ENCODE measurements around the gene ERCC2.

Gene ERCC2

GRCh38 chr19:45385392-45386221 is 15.2 kb upstream of the ERCC2 start:
- TF ChIP-seq CTCF (IDR thresholded peaks at IDR 0.05; ENCODE audit: low read depth, low read length, missing control alignments), result no peak
- no peak for DNase-seq (ENCODE audit: extremely low read depth, low read depth)

GRCh38 chr19:45382426-45382825 is 12.1 kb upstream of the ERCC2 start:
- no peak overlapping the region for H3K4me3 ChIP-seq (replicated peaks; ENCODE audit: low read depth, low read length)
- DNase-seq (ENCODE audit: extremely low read depth, low read depth), result no peak
- no peak for TF ChIP-seq CTCF (IDR thresholded peaks at IDR 0.05; ENCODE audit: low read depth, low read length, missing control alignments)

More at GRCh38 chr19:45385392-45386221, 15.2 kb upstream of the ERCC2 start:
- no peak overlapping the region for H3K4me3 ChIP-seq (replicated peaks; ENCODE audit: low read depth, low read length)

GRCh38 chr19:45380107-45380506 is 9.7 kb upstream of the ERCC2 start:
- H3K4me3 ChIP-seq (replicated peaks; ENCODE audit: low read depth, low read length), result no peak overlapping the region
- no peak for TF ChIP-seq CTCF (IDR thresholded peaks at IDR 0.05; ENCODE audit: low read depth, low read length, missing control alignments)

GRCh38 chr19:45376045-45376724 is 5.8 kb upstream of the ERCC2 start:
- H3K4me3 ChIP-seq (replicated peaks; ENCODE audit: low read depth, low read length), result no peak overlapping the region
- TF ChIP-seq CTCF (IDR thresholded peaks at IDR 0.05; ENCODE audit: low read depth, low read length, missing control alignments), result no peak
- DNase-seq (ENCODE audit: extremely low read depth, low read depth), result peak; percentile 64

More at GRCh38 chr19:45380107-45380506, 9.7 kb upstream of the ERCC2 start:
- DNase-seq (ENCODE audit: extremely low read depth, low read depth), result no peak

- no peak for DNase-seq (ENCODE audit: extremely low read depth, low read depth)
- no peak for TF ChIP-seq CTCF (IDR thresholded peaks at IDR 0.05; ENCODE audit: low read depth, low read length, missing control alignments)
- peak overlapping the region; percentile 86 for H3K4me3 ChIP-seq (replicated peaks; ENCODE audit: low read depth, low read length)
These were observed 1.5 kb downstream of the ERCC2 start for GRCh38 chr19:45368737-45369340.

GRCh38 chr19:45368127-45368526 is 2.2 kb downstream of the ERCC2 start:
- no peak overlapping the region for H3K4me3 ChIP-seq (replicated peaks; ENCODE audit: low read depth, low read length)
- DNase-seq (ENCODE audit: extremely low read depth, low read depth), result no peak
- no peak for TF ChIP-seq CTCF (IDR thresholded peaks at IDR 0.05; ENCODE audit: low read depth, low read length, missing control alignments)
